Endothelial cell of umbilical vein (primary cell): Measurements from ENCODE around the gene TMEM178A. TPM values are rescaled to one million over a fixed set of nuclear protein-coding genes. Genes with fewer than 3 reads are reported as not detected.

ENCODE experiments used
- BruUV-seq: library from RNA; stranded (reverse); fragments of 400-500 nt; replicated peaks from 2 replicates; lab custom pipeline; 2021; lab: Mats Ljungman, UMichigan
- CTCF ChIA-PET: fragments of 300-600, 350-600 bp; sonication (Branson Sonifier 250); formaldehyde crosslinking; loops from one replicate; lab custom pipeline; 2021; ENCODE audit warnings: antibody characterized with exemption, inconsistent platforms; lab: Charles Lee
- POLR2A ChIA-PET: fragments of 300-600, 350-600 bp; sonication (Branson Sonifier 250); formaldehyde crosslinking; loops from one replicate; lab custom pipeline; 2021; ENCODE audit warnings: antibody characterized with exemption, inconsistent platforms; lab: Charles Lee
- DNase-seq: peaks from one replicate; pipeline ENCODE4 v3.0.0-alpha.2; 2011; ENCODE audit warnings: low read depth, low spot score
- FAIRE-seq: peaks from 2 replicates; lab custom pipeline; 2011; peaks lifted over from hg19 to GRCh38; lab: Jason Lieb, UNC
- H2AFZ ChIP-seq: 2 replicates; pipeline ENCODE4 v1.6.0; 2012; ENCODE audit warnings: low read depth, low read length, control low read depth, inconsistent platforms
- H3K27ac ChIP-seq: 2 replicates; pipeline ENCODE4 v1.5.1; 2011; ENCODE audit warnings: low read depth, mild to moderate bottlenecking, control low read depth, low read length, moderate library complexity; ENCODE audit not compliant: insufficient read depth
- H3K27me3 ChIP-seq, 2 experiments: 2 replicates each; pipeline versions ENCODE4 v1.6.0 to v1.6.1; 2011; ENCODE audit warnings: low read length in 2 of 2, mixed read lengths in 1 of 2; ENCODE audit not compliant: control insufficient read depth in 2 of 2, insufficient read depth in 2 of 2
- H3K36me3 ChIP-seq, 2 experiments: 2 replicates in 1 of 2; 3 replicates in 1 of 2; pipeline ENCODE4 v1.5.1; 2011; ENCODE audit warnings: low read length in 2 of 2, mild to moderate bottlenecking in 1 of 2, moderate library complexity in 1 of 2; ENCODE audit not compliant: control insufficient read depth in 2 of 2, insufficient read depth in 2 of 2; ENCODE audit errors: extremely low read depth in 1 of 2
- H3K4me1 ChIP-seq: 3 replicates; pipeline ENCODE4 v1.5.1; 2011; ENCODE audit warnings: mild to moderate bottlenecking, low read length; ENCODE audit not compliant: control insufficient read depth, insufficient read depth; ENCODE audit errors: extremely low read depth
- H3K4me2 ChIP-seq: 2 replicates; pipeline ENCODE4 v1.6.1; 2011; ENCODE audit warnings: low read length, control low read depth, mixed read lengths; ENCODE audit not compliant: insufficient read depth
- H3K4me3 ChIP-seq, 3 experiments: fragments of 200-600 bp in 1 of 3; sonication (generic), shearing (Covaris generic) in 1 of 3; replicated peaks in 1 of 3; 2 replicates each; pipeline ENCODE4 v1.5.1; 2011 to 2016; ENCODE audit warnings: control low read depth in 3 of 3, low read length in 3 of 3, mild to moderate bottlenecking in 2 of 3, inconsistent platforms in 1 of 3, low read depth in 1 of 3, moderate library complexity in 1 of 3; ENCODE audit not compliant: insufficient read depth in 1 of 3
- H3K79me2 ChIP-seq: 2 replicates; pipeline ENCODE4 v1.6.0; 2012; ENCODE audit warnings: low read length, inconsistent platforms; ENCODE audit not compliant: control insufficient read depth, insufficient read depth
- H3K9ac ChIP-seq: replicated peaks from 2 replicates; pipeline ENCODE3; 2011; ENCODE audit warnings: low read length, control low read depth; ENCODE audit not compliant: insufficient read depth; ENCODE audit errors: extremely low read depth
- H3K9me1 ChIP-seq: replicated peaks from 3 replicates; pipeline ENCODE4 v1.6.0; 2011; ENCODE audit warnings: mild to moderate bottlenecking, low read length; ENCODE audit not compliant: control insufficient read depth, insufficient read depth; ENCODE audit errors: extremely low read depth
- H3K9me3 ChIP-seq: replicated peaks from 2 replicates; pipeline ENCODE4 v1.5.1; 2012; ENCODE audit warnings: low read length, inconsistent platforms; ENCODE audit not compliant: control insufficient read depth, insufficient read depth
- H4K20me1 ChIP-seq: replicated peaks from 2 replicates; pipeline ENCODE3; 2011; ENCODE audit warnings: mild to moderate bottlenecking, low read length; ENCODE audit not compliant: control insufficient read depth, insufficient read depth; ENCODE audit errors: extremely low read depth
- EZH2 ChIP-seq: IDR thresholded peaks from 2 replicates; pipeline ENCODE4 v1.6.1; 2012; ENCODE audit warnings: borderline replicate concordance, low read depth, mild to moderate bottlenecking, moderate library complexity, low read length, inconsistent platforms; ENCODE audit not compliant: severe bottlenecking
- FOS ChIP-seq: IDR thresholded peaks from 2 replicates; pipeline ENCODE4 v1.6.1; 2011; ENCODE audit warnings: mild to moderate bottlenecking, low read length, moderate library complexity, borderline replicate concordance; ENCODE audit not compliant: insufficient read depth
- GATA2 ChIP-seq: IDR thresholded peaks from 2 replicates; pipeline ENCODE4 v1.7.0; 2011; ENCODE audit warnings: low read depth, mild to moderate bottlenecking, moderate library complexity, mixed read lengths, low read length; ENCODE audit not compliant: insufficient read length, insufficient read depth
- JUN ChIP-seq: IDR thresholded peaks from 2 replicates; pipeline ENCODE4 v1.6.1; 2011; ENCODE audit warnings: borderline replicate concordance, low read depth; ENCODE audit not compliant: insufficient read length, insufficient read depth
- MYC ChIP-seq: IDR thresholded peaks from one replicate; pipeline ENCODE4 v1.6.1; 2011; ENCODE audit warnings: mild to moderate bottlenecking, low read depth, low read length
- POLR2A ChIP-seq: IDR thresholded peaks from 2 replicates; pipeline ENCODE4 v1.6.1; 2012; ENCODE audit warnings: low read depth, mild to moderate bottlenecking, control low read depth, low read length
- POLR2AphosphoS5 ChIP-seq: IDR thresholded peaks from 2 replicates; pipeline ENCODE4 v1.6.1; 2012; ENCODE audit warnings: low read depth, mild to moderate bottlenecking, control low read depth, low read length, moderate library complexity; ENCODE audit not compliant: insufficient read depth
- dilution Hi-C: fragments of 300-500 bp; cut with MboI; formaldehyde crosslinking; loops from one replicate; pipeline ENCODE4 v1.15.0; 2019; ENCODE audit warnings: low sequenced_read_pairs; ENCODE audit not compliant: extremely low pct_ligation_motif_present
- intact Hi-C: fragments of 100-400 bp; cut with micrococcal nuclease; formaldehyde crosslinking; loops from one replicate; pipeline ENCODE4 v1.10.0; 2022
- polyA plus RNA-seq, 4 experiments: library from polyadenylated mRNA; depleted of rRNA in 3 of 4; stranded (reverse) in 3 of 4; unstranded in 1 of 4; fragments of >200 nt; gene quantifications; 2 replicates each; pipeline versions ENCODE4 v1.2.1 to v1.2.3, GENCODE V29; 2011 to 2012; ENCODE audit warnings: missing spikeins in 1 of 4
- total RNA-seq: library from RNA; stranded (reverse); gene quantifications from 2 replicates; pipeline ENCODE4 v1.2.3, GENCODE V29; 2021
- TF ChIP-seq, protein P1 (sequence below), 2 donors: IDR thresholded peaks; 1 replicate in 1 of 2; 2 replicates in 1 of 2; pipeline ENCODE4 v1.5.1; 2011; ENCODE audit warnings: low read length in 2 of 2, mild to moderate bottlenecking in 2 of 2, moderate library complexity in 2 of 2, control low read depth in 1 of 2, inconsistent platforms in 1 of 2, low read depth in 1 of 2; ENCODE audit not compliant: insufficient read depth in 1 of 2; ENCODE audit errors: extremely low read depth in 1 of 2
- TF ChIP-seq, protein P2 (sequence below): IDR thresholded peaks from 2 replicates; pipeline ENCODE4 v1.6.1; 2011; ENCODE audit not compliant: insufficient read depth, insufficient read length

Gene TMEM178A
- total and polyA plus RNA-seq, 2 donors (not counting 3 experiments of a cell fraction or from before 2014, with no cell fraction given), result 1.5 to 2.8 TPM

DNA sequence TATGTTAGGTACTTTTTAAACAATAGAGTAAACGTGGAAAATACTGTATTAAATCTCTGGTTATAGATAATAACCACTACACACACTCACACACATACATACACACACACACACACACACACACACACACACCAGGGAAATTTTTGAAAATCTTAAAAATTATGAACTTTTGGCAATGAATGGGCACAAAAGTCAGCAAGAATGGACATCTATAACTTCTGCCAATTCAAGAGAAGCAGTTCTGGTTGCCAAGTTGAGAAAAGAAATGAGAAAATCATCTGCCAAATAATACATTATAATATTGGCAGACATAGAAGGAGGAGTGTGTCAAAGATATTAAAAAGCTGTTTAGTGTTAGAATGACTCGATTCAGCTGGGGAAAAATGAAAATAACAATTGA, 42.9 kb upstream of the TMEM178A start:
- no peak overlapping the region for H3K4me2 ChIP-seq
- POLR2A ChIA-PET, result no interaction called here

More for the DNA sequence above, 42.9 kb upstream of the TMEM178A start:
- DNase-seq (no peak), FAIRE-seq (no peak)
- Histone ChIP-seq H3K4me3 (no peak overlapping the region), H4K20me1 (no peaks in the 10 kb centered on the region), H3K9me3 (no peaks in the 10 kb centered on the region), H3K4me1 (peaks cover 8% of the 10 kb centered on the region), H3K27ac (no peak overlapping the region), H3K9ac (no peak overlapping the region), H3K36me3 (no peaks in the 10 kb centered on the region), H2AFZ (no peak overlapping the region), H3K27me3 (peaks cover 0 to 5% of the 10 kb centered on the region in 2 experiments), H3K79me2 (no peaks in the 10 kb centered on the region), H3K9me1 (no peaks in the 10 kb centered on the region)
- TF ChIP-seq EZH2, result no peak
- no peak for TF ChIP-seq GATA2
- TF ChIP-seq JUN, result no peak
- TF ChIP-seq POLR2AphosphoS5, result no peak
- TF ChIP-seq, protein P1, sequence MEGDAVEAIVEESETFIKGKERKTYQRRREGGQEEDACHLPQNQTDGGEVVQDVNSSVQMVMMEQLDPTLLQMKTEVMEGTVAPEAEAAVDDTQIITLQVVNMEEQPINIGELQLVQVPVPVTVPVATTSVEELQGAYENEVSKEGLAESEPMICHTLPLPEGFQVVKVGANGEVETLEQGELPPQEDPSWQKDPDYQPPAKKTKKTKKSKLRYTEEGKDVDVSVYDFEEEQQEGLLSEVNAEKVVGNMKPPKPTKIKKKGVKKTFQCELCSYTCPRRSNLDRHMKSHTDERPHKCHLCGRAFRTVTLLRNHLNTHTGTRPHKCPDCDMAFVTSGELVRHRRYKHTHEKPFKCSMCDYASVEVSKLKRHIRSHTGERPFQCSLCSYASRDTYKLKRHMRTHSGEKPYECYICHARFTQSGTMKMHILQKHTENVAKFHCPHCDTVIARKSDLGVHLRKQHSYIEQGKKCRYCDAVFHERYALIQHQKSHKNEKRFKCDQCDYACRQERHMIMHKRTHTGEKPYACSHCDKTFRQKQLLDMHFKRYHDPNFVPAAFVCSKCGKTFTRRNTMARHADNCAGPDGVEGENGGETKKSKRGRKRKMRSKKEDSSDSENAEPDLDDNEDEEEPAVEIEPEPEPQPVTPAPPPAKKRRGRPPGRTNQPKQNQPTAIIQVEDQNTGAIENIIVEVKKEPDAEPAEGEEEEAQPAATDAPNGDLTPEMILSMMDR (IDR thresholded peaks at IDR 0.05; ENCODE audit: extremely low read depth in 1 of 2, insufficient read depth in 1 of 2, low read depth in 1 of 2, low read length in 2 of 2), result no peak
- no peak for TF ChIP-seq MYC
- TF ChIP-seq, protein P2, sequence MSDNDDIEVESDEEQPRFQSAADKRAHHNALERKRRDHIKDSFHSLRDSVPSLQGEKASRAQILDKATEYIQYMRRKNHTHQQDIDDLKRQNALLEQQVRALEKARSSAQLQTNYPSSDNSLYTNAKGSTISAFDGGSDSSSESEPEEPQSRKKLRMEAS, result no peak
- TF ChIP-seq FOS, result no peak
- TF ChIP-seq POLR2A, result no peak
- intact Hi-C loops, result no loop called here
- no TSS peak for BruUV-seq
- CTCF ChIA-PET, result no interaction called here
- dilution Hi-C loops, result no loop called here
